H1 (cell line): ENCODE data around the gene PITPNC1. TPM values are rescaled to one million over a fixed set of nuclear protein-coding genes. Genes with fewer than 3 reads are reported as not detected.

Experiments
- KDM5A ChIP-seq: fragments of 200-600 bp; IDR thresholded peaks from 2 replicates; pipeline ENCODE4 v1.7.1; 2012; ENCODE audit warnings: mild to moderate bottlenecking, low read length, inconsistent platforms, mixed read lengths
- RAD21 ChIP-seq, 2 experiments: IDR thresholded peaks in 1 of 2; conservative IDR thresholded peaks in 1 of 2; 2 replicates each; pipeline ENCODE4 v1.6.1; 2011; ENCODE audit warnings: low read depth in 2 of 2, low read length in 2 of 2, improper control_type of control experiment in 1 of 2, inconsistent platforms in 1 of 2, mild to moderate bottlenecking in 1 of 2, moderate library complexity in 1 of 2
- RXRA ChIP-seq: IDR thresholded peaks from 2 replicates; pipeline ENCODE4 v1.6.1; 2011; ENCODE audit warnings: low read depth, mild to moderate bottlenecking, low read length, moderate library complexity; ENCODE audit not compliant: insufficient read depth
- SUZ12 ChIP-seq: fragments of 200-600 bp; sonication (generic); IDR thresholded peaks from 2 replicates; pipeline ENCODE4 v1.6.1; 2012; ENCODE audit warnings: mild to moderate bottlenecking, inconsistent platforms, low read length, moderate library complexity, mixed read lengths
- polyA plus RNA-seq, 7 experiments: library from polyadenylated mRNA; depleted of rRNA in 3 of 7; stranded (reverse) in 5 of 7; unstranded in 2 of 7; fragments of >200 nt in 5 of 7; fragments of 200-250 nt in 2 of 7; gene quantifications; 1 replicate in 5 of 7; 2 replicates in 1 of 7; 4 replicates in 1 of 7; pipeline versions ENCODE4 v1.2.1 to v1.2.3, GENCODE V29; 2011 to 2013; ENCODE audit warnings: missing spikeins in 2 of 7, mixed read lengths in 2 of 7
- total RNA-seq: library from RNA; stranded (reverse); fragmentation: NEBNext Ultra II Directional; extraction: Animal tissue kit (Norgen Biotek cat#: 25700); gene quantifications from 2 replicates; pipeline ENCODE4 v1.2.1, GENCODE V29; 2021
- TF ChIP-seq, protein P1 (sequence below): fragments of 300-600 bp; sonication (generic); IDR thresholded peaks from 2 replicates; pipeline ENCODE4 v1.7.1; 2012; ENCODE audit warnings: low read length, moderate library complexity, mild to moderate bottlenecking, inconsistent platforms; ENCODE audit not compliant: insufficient replicate concordance
- TF ChIP-seq, protein P2 (sequence below), 3 experiments: IDR thresholded peaks; 1 replicate in 2 of 3; 2 replicates in 1 of 3; pipeline versions ENCODE4 v1.5.1 to v1.6.1; 2011; ENCODE audit warnings: low read length in 3 of 3, mild to moderate bottlenecking in 3 of 3, inconsistent platforms in 2 of 3, low read depth in 1 of 3, moderate library complexity in 1 of 3; ENCODE audit not compliant: insufficient read depth in 1 of 3; ENCODE audit errors: control extremely low read depth in 1 of 3
- TF ChIP-seq, protein P3 (sequence below): IDR thresholded peaks from 2 replicates; pipeline ENCODE4 v1.6.1; 2012; ENCODE audit warnings: inconsistent platforms

PITPNC1 gene
- total and polyA plus RNA-seq, 2 of the 8 experiments (the other 6 are each of a cell fraction or from before 2014, with no cell fraction given): 17.6 to 54.7 TPM

DNA sequence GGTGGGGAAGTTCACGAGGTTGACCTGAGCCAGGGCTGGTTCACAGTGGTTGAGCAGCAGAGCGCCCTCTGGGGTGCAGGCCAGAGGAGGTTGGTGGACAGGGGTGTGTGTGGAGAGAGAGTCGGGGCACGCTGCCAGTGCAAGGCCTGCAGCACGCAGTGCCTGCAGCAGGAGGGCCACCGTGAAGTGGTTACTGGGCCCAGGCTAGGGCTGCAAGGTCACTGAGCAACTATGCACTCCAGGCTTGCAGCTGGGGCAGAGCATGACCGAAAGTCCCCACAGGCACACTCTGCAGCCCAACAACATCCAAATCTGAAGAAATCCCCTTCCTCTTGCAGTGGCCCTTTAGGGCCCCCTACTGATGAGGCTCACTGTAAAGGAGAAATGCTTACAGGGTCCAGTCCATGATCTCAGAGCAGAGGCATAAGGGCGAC, 251.5 kb downstream of the PITPNC1 start (continued):
- TF ChIP-seq, protein P1, sequence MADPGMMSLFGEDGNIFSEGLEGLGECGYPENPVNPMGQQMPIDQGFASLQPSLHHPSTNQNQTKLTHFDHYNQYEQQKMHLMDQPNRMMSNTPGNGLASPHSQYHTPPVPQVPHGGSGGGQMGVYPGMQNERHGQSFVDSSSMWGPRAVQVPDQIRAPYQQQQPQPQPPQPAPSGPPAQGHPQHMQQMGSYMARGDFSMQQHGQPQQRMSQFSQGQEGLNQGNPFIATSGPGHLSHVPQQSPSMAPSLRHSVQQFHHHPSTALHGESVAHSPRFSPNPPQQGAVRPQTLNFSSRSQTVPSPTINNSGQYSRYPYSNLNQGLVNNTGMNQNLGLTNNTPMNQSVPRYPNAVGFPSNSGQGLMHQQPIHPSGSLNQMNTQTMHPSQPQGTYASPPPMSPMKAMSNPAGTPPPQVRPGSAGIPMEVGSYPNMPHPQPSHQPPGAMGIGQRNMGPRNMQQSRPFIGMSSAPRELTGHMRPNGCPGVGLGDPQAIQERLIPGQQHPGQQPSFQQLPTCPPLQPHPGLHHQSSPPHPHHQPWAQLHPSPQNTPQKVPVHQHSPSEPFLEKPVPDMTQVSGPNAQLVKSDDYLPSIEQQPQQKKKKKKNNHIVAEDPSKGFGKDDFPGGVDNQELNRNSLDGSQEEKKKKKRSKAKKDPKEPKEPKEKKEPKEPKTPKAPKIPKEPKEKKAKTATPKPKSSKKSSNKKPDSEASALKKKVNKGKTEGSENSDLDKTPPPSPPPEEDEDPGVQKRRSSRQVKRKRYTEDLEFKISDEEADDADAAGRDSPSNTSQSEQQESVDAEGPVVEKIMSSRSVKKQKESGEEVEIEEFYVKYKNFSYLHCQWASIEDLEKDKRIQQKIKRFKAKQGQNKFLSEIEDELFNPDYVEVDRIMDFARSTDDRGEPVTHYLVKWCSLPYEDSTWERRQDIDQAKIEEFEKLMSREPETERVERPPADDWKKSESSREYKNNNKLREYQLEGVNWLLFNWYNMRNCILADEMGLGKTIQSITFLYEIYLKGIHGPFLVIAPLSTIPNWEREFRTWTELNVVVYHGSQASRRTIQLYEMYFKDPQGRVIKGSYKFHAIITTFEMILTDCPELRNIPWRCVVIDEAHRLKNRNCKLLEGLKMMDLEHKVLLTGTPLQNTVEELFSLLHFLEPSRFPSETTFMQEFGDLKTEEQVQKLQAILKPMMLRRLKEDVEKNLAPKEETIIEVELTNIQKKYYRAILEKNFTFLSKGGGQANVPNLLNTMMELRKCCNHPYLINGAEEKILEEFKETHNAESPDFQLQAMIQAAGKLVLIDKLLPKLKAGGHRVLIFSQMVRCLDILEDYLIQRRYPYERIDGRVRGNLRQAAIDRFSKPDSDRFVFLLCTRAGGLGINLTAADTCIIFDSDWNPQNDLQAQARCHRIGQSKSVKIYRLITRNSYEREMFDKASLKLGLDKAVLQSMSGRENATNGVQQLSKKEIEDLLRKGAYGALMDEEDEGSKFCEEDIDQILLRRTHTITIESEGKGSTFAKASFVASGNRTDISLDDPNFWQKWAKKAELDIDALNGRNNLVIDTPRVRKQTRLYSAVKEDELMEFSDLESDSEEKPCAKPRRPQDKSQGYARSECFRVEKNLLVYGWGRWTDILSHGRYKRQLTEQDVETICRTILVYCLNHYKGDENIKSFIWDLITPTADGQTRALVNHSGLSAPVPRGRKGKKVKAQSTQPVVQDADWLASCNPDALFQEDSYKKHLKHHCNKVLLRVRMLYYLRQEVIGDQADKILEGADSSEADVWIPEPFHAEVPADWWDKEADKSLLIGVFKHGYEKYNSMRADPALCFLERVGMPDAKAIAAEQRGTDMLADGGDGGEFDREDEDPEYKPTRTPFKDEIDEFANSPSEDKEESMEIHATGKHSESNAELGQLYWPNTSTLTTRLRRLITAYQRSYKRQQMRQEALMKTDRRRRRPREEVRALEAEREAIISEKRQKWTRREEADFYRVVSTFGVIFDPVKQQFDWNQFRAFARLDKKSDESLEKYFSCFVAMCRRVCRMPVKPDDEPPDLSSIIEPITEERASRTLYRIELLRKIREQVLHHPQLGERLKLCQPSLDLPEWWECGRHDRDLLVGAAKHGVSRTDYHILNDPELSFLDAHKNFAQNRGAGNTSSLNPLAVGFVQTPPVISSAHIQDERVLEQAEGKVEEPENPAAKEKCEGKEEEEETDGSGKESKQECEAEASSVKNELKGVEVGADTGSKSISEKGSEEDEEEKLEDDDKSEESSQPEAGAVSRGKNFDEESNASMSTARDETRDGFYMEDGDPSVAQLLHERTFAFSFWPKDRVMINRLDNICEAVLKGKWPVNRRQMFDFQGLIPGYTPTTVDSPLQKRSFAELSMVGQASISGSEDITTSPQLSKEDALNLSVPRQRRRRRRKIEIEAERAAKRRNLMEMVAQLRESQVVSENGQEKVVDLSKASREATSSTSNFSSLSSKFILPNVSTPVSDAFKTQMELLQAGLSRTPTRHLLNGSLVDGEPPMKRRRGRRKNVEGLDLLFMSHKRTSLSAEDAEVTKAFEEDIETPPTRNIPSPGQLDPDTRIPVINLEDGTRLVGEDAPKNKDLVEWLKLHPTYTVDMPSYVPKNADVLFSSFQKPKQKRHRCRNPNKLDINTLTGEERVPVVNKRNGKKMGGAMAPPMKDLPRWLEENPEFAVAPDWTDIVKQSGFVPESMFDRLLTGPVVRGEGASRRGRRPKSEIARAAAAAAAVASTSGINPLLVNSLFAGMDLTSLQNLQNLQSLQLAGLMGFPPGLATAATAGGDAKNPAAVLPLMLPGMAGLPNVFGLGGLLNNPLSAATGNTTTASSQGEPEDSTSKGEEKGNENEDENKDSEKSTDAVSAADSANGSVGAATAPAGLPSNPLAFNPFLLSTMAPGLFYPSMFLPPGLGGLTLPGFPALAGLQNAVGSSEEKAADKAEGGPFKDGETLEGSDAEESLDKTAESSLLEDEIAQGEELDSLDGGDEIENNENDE: no peak
- TF ChIP-seq SUZ12 (no peak), KDM5A (no peak), RAD21 (IDR thresholded peaks at IDR 0.05 in 1 of 2, conservative IDR thresholded peaks at IDR 0.05 in 1 of 2; ENCODE audit: low read depth in 2 of 2, low read length in 2 of 2) (peak; percentile 21 to 35; a peak in 2 of 4 replicates), RXRA (no peak)
- TF ChIP-seq, protein P2, sequence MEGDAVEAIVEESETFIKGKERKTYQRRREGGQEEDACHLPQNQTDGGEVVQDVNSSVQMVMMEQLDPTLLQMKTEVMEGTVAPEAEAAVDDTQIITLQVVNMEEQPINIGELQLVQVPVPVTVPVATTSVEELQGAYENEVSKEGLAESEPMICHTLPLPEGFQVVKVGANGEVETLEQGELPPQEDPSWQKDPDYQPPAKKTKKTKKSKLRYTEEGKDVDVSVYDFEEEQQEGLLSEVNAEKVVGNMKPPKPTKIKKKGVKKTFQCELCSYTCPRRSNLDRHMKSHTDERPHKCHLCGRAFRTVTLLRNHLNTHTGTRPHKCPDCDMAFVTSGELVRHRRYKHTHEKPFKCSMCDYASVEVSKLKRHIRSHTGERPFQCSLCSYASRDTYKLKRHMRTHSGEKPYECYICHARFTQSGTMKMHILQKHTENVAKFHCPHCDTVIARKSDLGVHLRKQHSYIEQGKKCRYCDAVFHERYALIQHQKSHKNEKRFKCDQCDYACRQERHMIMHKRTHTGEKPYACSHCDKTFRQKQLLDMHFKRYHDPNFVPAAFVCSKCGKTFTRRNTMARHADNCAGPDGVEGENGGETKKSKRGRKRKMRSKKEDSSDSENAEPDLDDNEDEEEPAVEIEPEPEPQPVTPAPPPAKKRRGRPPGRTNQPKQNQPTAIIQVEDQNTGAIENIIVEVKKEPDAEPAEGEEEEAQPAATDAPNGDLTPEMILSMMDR (IDR thresholded peaks at IDR 0.05; ENCODE audit: control extremely low read depth in 1 of 3, insufficient read depth in 1 of 3, low read depth in 1 of 3, low read length in 3 of 3): peak; percentile 25 to 56 (median 55); a peak in 3 of 4 replicates
- TF ChIP-seq, protein P3, sequence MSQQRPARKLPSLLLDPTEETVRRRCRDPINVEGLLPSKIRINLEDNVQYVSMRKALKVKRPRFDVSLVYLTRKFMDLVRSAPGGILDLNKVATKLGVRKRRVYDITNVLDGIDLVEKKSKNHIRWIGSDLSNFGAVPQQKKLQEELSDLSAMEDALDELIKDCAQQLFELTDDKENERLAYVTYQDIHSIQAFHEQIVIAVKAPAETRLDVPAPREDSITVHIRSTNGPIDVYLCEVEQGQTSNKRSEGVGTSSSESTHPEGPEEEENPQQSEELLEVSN: no peak
